CD4-positive, alpha-beta T cell treated with Interleukin-1 beta for 1 hour (primary cell): ENCODE data around the gene ACSS3.

Source experiments
- DNase-seq, 2 donors: peaks; one replicate each; pipeline ENCODE4 v3.0.0-alpha.2; 2020 to 2022

The ACSS3 gene

DNA sequence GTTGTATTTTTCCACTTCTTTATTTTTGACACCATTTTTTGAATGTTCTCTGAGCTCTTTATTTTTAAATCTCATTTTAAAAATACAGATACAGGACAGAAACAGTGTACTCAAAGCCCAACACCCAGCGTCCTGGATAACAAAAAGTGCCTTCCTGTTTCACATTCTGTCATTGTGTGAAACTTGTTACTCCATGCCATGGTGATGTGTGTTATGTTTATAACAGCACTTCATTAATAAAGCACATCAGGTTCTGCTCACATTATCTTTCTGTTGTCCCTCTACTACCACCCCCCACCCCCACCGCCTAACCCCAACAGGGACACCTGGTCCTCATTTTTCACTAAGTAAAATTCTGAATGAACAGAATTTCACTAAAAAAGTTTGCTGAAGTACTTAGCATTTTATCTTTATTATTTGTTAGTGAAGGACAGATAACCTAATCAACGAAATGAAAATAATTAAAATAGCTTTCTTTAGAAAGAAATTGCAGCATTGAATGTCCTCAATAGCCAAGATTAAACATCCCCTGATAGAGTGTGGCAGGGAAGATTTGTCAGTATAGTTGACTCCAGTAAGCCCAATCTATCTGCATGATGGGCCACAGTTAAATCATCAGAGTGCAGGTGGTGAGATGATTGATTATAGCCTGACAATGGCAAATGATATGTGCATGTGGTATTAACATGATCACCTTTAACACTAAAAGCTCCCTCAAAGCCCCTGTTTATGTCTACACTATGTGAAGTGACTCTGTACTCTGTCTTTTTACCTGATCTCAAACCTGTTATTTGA, 153.9 kb downstream of the ACSS3 start:
- no peak for DNase-seq

DNA sequence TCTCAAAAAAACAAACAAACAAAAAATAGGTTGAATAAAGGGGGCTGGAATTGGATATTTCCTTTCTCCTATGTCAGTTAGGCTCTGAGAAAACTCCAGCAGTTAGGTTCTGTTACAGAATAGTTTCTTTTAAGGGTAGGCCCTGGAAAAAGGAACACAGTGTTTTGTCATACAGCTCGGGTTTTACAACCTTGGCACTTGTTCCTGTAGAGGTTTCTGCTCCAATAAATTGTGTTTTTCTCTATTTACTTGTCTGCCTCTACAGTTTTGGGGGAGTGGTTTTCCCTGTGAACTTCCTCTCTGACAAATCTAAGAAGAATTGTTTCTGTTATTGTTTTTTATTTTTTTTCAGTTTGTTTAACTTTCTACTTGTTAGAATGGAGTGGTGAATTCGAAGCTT, 167.6 kb downstream of the ACSS3 start:
- DNase-seq = no peak

DNA sequence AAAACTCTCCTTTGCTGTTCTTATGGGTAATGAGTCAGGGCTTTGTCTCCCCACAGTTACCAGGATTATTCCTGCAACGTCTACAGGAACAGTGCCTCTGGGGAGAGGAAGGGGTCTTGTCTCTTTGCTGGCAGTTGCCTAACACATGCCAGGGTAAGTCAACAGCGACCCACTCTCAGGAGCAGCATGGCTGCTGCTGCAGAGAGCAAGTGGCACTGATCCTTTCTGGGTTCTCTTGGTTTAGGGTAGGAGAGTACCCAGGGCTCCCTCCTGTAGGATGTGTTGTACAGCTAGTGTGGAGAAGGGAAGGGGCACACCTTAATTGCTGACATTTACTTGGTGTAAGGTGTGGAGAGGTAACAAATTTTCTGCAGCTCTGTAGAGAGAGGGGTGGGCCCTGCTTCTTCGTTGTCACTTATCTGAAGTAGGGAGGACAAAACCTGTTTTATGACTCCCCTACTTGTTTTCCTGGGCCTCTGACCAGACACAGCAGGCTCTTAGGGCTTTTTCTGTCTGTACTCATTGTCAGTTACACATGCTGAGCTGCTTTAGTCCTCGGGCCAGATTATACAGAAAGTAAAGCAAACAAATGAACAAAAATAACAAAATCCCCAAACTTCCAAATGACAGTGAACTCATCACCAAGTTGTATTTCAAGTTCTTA, 168.2 kb downstream of the ACSS3 start:
- DNase-seq = no peak

DNA sequence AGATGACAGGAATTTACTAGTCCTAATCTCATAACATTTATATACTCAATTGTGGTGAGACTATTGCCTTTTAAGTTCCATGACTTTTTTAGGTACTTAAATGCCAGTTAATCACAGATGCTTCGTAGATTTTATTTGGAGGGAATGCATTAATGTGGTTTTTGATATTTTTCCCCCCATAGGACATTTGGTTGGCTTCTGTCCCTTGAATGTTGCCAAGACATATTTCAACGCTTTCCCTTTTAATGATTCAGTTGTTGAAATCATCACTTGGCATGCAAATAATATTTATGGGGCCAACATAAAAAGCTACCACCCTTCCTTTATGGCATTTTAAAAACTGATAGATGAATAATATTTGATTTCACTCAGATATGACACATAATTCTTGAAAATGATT, 172.1 kb downstream of the ACSS3 start:
- no peak for DNase-seq

DNA sequence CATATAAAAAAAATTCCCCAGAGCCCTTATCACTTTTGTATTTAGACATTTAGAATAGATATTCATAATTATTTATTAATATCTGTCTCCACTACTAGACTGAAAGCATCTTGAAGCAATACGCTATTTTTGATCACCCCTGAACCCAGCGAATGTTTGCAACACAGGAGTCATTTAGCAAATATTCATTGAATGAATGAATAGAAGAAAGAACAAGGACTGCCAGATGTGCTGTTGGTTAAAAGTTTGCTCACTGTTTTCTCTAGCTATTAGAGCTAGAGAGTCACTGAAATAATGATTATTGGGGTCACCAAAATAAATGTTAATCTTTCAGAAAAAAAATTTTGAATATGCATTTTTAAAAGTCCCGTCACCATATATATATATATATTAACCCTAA, 174.3 kb downstream of the ACSS3 start:
- no peak for DNase-seq

DNA sequence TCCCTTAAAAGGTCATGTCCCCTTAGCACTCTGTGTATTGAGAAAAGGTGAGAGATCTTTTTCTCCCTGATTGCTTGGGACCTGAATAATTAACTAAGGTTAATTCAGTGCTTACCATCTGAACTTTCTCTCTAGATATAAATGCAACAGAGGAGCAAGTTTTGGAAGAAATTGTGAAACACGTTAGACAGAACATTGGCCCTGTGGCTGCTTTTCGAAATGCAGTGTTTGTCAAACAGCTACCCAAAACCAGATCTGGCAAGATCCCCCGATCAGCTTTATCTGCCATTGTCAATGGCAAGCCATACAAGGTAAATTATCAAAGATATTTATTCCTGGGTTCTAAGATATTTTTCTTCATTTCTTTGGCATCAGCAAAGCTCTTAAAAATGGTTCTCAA, 175.5 kb downstream of the ACSS3 start:
- no peak for DNase-seq

DNA sequence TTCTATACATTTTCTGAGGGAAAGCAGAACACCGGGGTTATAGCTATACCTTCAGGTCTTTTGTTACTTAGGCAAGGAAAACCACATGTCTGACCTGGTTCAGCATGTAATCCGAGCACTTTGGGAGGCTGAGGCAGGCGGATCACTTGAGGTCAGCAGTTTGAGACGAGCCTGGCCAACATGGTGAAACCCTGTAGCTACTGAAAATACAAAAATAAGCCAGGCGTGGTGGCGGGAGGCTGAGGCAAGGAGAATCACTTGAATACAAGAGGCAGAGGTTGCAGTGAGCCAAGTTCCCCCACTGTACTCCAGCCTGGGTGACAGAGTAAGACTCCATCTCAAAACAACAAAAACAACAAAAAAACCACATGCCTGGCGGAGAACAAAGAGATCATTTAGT, 177.6 kb downstream of the ACSS3 start:
- DNase-seq = no peak

DNA sequence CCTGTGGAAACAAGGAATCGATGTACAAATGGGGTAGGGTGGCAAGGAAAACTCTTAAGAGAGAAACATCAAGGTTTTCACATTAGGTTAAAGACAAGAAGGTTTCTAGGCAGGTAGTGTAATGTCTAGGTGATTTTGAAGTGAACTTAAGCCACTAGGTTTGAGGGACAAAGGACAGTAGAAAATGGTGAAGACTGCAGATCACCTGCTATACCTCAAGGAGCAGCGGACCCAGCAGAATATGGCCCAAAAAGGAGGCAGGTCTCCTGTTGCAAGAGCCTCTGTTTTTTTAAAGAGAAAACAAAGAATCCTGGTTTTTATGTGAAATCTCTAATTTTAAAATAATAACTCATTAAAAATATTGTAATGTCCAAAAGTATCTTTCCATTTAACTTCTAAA, 178.1 kb downstream of the ACSS3 start:
- no peak for DNase-seq

DNA sequence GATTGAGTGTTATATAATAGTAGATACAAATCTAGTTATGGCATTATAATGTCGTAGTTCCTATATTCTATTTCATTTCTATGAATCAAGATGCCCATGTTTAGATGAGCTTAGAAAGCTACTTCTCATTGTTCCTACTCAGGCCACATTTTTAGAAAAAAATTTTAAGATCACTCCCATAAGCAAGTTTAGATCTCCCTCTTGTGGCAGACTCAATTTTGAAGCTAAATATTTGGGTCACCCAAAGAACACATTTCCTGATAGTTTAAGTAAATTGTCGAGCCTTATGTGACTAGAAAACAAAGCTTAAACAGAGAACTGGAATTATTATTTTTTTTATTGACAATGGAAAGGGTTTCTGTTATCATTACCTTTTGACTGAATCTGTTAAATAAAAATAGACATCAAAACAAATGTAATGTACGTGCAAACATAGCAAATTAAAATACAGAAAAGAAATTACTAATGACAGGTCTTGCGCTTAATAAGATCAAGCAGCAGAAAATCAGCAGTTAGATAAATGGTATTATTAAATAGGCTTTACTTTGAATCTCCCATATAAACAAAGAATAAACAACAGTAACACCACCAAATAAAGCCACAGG, 180.2 kb downstream of the ACSS3 start:
- DNase-seq = no peak

DNA sequence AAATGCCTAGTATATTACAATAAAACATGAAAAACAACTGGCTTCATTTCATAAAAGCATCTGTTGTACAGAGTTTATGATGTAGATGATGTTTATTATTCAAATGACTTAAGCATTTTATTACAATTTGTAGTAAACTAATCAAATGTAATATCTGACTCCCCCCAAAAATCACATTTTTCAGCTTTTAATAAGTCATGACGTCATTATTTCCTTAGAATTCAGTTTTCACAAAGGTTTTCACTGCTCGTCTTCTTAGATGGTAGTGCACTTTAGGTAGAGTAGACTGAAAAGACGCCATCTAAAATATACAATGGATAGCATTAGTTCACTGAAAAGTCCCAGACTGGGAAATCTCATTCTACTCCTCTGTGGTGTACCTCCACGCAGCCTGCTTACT, 181.5 kb downstream of the ACSS3 start:
- DNase-seq = no peak

DNA sequence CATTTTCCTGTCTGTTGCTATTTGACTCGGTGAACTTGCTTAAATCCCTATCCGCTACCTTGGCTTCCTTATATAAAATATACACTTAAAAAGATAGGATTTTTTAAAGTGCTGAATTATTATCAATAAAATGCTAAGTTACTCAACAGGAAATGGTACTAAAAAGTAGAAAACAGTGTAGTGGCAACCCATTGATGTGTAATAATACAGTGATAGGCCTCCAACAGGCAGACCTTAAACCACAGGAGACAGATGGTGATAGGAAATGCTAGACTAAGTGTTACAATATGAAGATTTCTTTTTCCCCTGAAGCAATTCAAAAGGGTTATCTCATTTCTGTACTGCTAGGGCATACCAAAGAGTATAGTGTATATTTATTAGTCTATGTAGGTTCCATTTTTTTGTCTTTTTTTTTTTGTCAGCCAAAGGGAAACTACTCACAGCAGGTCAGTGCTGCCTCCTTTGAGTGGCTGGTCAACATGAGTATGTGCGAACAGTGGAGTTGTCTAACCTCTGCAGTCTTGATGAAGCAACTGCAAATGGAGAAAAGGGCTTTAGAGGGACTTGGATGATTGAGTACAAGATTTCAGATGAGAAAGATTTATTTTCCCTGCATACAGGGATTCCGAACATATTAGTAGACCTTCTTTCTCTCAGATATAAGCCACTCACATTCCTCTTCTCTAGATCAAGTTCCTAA, 183.8 kb downstream of the ACSS3 start:
- no peak for DNase-seq

DNA sequence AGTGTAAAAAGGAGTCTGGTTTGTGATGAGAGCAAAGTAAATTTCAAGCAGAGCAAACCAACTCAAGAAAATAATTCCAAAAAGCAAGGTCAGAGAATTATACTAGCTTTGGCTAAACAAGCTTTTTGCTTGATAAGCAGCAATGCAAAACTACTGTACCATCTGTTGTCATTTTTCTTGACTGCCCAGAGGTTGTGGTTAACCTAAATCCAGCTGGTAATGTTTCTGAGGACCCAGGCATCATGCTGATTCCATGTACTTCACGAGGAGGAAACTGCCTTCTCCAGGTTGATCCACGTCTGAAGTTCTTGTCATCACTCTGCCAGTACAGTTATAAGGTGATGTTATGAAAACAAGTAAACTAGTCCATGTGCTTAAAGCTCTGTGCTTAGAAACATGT, 185.2 kb downstream of the ACSS3 start:
- DNase-seq = no peak

DNA sequence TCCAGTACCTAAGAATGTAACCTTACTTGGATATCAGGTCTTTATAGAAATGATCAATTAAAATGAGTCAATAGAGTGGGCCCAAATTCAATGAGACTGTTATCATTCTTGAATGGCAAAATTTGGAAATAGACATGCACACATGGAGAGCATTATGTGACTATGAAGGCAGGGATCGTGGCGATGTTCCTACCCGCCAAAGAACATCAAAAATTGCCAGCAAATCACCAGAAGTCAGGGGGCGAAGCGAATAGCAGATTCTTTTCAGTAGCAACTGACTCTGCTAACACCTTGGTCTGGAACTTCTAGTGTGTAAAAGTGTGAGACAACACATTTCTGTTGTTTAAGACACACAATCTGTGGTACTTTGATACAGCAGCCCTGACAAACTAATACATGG, 192.5 kb downstream of the ACSS3 start:
- no peak for DNase-seq

DNA sequence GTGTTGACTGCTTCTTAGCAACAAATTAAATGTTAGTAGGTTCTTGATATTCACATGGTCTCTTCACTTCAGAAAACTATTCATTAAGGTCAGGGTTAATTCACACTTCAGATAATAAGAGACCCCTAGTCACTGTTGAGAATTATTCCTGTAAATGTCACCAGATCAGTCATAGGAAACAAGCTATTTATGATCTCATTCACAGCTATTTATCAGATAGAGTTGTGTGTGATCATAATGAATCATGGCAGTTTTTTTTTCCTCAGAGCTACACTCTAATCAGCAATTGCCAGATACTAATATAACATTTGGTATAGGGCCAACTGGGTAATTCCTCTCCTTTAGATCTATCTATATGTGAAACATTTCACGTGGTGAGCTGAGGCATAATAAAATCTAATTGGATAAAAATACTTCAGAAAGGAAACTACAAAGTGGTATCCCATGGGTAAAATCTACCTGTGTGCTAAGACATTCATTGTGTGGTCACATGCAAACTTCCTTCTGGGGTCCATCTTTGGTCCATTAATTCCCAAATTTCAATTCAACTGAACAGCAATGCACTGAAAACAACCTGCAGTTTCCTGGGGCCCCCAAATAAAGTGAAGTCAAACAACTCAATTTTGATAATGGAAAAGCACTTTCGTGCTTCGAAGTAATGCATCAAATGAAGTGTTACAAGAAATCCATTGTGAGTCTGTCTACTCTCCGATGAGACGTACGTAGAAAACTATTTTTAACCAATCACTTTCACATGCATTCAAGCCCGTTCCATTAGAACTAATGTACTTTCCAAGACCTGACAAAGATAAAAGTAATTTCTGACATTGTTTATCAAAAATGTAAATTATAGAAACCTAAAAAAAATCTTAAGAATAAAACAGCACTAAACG, 197.0 kb downstream of the ACSS3 start:
- no peak for DNase-seq

DNA sequence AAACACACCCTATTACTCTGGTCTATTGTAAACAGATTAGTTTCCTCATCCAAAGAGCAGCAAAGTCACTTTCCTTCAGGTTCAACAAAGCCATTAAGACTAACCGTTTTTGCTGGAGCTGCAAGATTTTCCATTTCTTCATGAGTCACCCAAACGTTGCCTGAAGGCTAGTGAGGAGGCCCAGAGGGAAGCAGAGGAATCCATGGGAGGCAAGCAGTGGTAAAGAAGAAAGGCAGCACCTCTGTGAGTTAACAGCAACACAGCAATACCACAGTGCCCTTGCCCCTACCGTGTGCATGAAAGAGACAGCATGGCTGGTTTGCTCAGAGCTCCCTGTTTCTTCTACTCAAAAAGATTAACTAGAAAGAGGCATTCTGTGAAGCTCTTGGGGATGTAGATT, 206.3 kb downstream of the ACSS3 start:
- DNase-seq = no peak

DNA sequence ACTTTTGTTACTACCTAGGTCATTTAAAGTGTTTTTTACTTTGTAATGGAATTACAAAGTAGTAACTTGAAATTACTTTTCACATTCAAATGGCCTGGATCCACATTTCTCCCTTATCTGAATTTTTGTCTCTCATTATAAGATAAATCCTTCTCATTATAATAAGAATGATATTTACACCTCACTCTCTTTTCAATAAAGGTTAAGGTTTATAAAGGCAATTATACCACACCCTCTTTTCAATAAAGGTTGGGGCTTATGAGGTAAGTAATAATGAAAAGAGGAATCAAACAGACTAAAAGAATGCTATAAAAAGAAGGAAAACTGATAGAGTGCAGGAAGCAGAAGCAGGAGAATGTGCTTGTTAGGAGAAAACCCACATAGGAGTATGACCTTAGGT, 210.8 kb downstream of the ACSS3 start:
- no peak for DNase-seq

DNA sequence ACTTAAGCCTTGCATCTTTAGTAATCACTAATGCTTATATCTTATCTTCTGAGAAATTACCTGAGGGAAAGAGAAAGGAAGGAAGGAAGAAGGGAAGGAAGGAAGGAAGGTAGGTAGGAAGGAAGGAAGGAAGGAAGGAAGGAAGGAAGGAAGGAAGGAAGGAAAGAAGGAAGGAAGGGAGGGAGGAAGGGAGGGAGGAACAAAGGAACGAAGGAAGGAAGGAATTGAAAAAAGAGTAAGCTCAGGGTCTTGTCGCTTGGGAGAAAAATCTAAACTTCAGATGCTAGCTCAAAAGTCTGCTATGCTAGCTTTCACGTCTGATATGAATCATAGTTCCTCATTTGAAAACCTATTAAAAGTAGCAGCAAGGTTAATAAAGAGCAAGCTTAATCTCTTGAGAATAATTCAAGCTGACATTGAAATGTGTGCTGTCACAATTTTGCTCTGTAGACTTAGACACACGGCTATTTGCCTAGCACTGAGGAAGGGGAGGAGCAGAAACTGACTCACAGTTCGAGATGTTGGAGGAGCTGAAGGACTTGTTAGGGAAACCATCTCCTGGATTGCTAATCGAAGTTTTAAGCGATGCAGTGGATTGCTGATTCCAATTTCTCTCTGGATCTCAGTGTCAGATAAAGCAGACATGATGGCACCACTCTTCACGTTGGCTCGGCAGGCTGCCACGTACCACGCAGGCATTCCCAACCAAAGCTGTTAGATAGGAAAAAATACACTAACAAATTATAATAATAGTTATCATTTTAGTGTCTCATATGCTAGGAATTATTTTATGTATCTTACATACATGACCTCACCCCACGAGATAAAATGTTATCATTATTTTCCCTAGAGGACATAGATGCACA, 216.7 kb downstream of the ACSS3 start:
- DNase-seq = no peak

DNA sequence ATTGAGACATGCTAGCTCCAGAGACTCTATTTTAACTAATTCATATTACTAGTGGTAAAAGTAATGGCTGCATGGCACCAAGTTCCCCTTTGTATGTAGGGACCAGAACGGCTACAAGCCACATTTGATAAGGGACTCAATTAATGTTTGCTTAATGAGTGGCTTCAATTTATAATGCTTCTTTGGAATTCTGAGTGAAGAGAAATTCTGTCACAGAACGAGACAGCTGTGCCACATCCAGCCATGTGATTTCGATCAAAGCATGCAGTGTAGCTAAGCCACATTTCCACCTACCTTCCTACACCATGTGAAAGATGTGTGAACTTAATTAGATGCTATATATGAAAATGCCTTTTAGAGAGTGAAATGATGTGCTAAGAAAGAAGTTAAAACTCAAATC, 217.4 kb downstream of the ACSS3 start:
- DNase-seq = no peak

DNA sequence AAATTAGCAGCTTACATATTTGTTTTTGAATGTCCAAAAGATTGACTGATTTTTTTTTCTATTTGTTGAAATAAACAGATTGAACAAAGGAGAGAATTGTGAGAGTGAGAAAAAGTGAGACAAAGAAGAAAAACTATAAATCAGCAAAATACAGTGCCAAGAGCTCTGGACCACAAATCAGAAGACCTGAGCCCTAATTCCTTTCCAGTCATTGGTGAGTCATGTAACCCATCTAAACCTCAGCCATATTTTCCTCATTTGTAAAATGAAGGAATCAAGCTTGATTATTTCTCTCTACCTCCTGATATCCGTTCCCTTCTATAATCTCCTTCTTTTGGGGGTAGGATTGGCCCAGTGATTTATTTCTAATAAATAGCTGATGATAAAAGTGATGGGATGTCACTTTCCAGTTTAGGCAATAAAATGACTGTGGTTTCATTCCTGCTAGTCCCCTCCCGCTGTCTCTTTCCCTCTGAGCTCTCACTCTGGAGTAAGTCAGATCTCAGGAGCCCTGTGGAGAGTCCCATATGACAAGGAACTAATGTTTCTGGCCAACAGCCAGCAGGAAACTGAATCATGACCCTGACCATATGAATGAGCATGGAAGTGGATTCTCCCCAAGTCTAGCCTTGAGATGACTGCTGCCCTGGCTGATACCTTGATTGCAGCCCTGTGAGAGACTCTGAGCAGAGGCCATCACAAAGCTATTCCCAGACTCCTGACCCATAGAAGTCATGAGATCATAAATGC, 218.9 kb downstream of the ACSS3 start:
- no peak for DNase-seq

DNA sequence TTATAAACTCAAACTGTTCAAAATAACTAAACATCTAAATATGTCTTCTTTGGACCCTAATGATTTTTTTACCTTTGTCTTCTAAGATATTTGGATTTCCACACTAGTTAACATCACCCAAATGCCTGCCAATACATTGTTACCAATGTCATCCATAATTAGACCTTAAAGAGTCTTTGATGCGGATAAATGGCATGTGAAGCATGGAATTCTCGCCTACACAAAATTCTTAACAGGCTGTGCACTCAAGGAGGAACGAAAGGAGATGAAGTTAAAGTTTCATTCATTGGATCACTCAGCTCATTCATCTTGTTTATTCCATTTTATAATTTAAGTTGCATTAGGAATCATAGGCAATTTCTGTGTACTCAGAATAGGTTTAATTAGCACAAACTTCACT, 219.7 kb downstream of the ACSS3 start:
- DNase-seq = no peak

DNA sequence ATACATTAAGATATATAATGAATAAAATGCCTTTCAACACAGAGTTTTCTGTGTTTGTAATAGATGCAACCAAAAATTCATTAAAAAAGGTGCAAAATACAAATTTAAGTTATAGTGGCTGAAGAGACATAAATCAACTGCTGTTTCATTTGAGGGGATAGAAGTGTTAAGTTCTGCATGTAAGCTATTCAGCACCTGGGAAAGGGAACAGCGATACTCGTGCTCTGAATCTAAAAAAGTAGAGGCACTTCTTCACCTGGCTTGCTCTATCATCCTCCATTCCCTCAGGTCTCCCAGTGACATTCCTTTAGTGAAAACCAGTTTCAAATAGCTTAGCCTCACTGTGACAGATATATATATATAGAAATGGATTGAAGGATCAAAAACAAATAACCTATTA, 222.6 kb downstream of the ACSS3 start:
- DNase-seq = no peak
